Measurements from ENCODE around the gene RDX.

The RDX gene

GRCh38 chr11:110199184-110199981 is 97.0 kb downstream of the RDX start:
- Histone ChIP-seq H2AFZ (ENCODE audit: low read depth, low read length, severe bottlenecking) (no peak overlapping the region), H3K9me3 (ENCODE audit: insufficient read depth, low read length) (no peaks in the 10 kb centered on the region), H3K4me3 (ENCODE audit: insufficient read depth, low read length, poor library complexity, severe bottlenecking) (no peak overlapping the region), H3K27me3 (ENCODE audit: low read length) (no peaks in the 10 kb centered on the region), H3K9ac (ENCODE audit: low read length) (no peak overlapping the region), H3F3A (ENCODE audit: insufficient read depth) (no peaks in the 10 kb centered on the region), H3K4me2 (ENCODE audit: low read depth, low read length, poor library complexity, severe bottlenecking) (no peak overlapping the region), H3K27ac (ENCODE audit: low read depth, low read length) (no peak overlapping the region), H3K79me2 (ENCODE audit: insufficient read depth, low read length) (no peaks in the 10 kb centered on the region), H3K9me2 (replicated peaks; ENCODE audit: insufficient read depth, low read length) (no peaks in the 10 kb centered on the region), H4K20me1 (ENCODE audit: low read depth, low read length) (no peaks in the 10 kb centered on the region), H3K36me3 (ENCODE audit: low read length) (no peaks in the 10 kb centered on the region)
- TF ChIP-seq CTCF (IDR thresholded peaks at IDR 0.05; ENCODE audit: insufficient read depth, low read length, poor library complexity, severe bottlenecking) = no peak
- no peak for TF ChIP-seq EZH2phosphoT487 (conservative IDR thresholded peaks at IDR 0.05; ENCODE audit: low read length)

- Histone ChIP-seq H3K4me2 (ENCODE audit: low read depth, low read length, poor library complexity, severe bottlenecking) (no peak overlapping the region), H2AFZ (ENCODE audit: low read depth, low read length, severe bottlenecking) (no peak overlapping the region), H3K79me2 (ENCODE audit: insufficient read depth, low read length) (no peaks in the 10 kb centered on the region), H3K9ac (ENCODE audit: low read length) (no peak overlapping the region), H4K20me1 (ENCODE audit: low read depth, low read length) (no peaks in the 10 kb centered on the region), H3F3A (ENCODE audit: insufficient read depth) (no peaks in the 10 kb centered on the region), H3K9me2 (replicated peaks; ENCODE audit: insufficient read depth, low read length) (no peaks in the 10 kb centered on the region), H3K36me3 (ENCODE audit: low read length) (no peaks in the 10 kb centered on the region), H3K9me3 (ENCODE audit: insufficient read depth, low read length) (no peaks in the 10 kb centered on the region), H3K4me3 (ENCODE audit: insufficient read depth, low read length, poor library complexity, severe bottlenecking) (no peak overlapping the region), H3K27ac (ENCODE audit: low read depth, low read length) (no peak overlapping the region), H3K27me3 (ENCODE audit: low read length) (no peaks in the 10 kb centered on the region)
- no peak for TF ChIP-seq EZH2phosphoT487 (conservative IDR thresholded peaks at IDR 0.05; ENCODE audit: low read length)
- TF ChIP-seq CTCF (IDR thresholded peaks at IDR 0.05; ENCODE audit: insufficient read depth, low read length, poor library complexity, severe bottlenecking) = no peak
These were observed 98.2 kb downstream of the RDX start for GRCh38 chr11:110198031-110198729.

GRCh38 chr11:110196884-110197420 is 99.5 kb downstream of the RDX start:
- Histone ChIP-seq H3K4me2 (ENCODE audit: low read depth, low read length, poor library complexity, severe bottlenecking) (no peak overlapping the region), H3K9ac (ENCODE audit: low read length) (no peak overlapping the region), H2AFZ (ENCODE audit: low read depth, low read length, severe bottlenecking) (no peak overlapping the region), H3K79me2 (ENCODE audit: insufficient read depth, low read length) (no peaks in the 10 kb centered on the region), H4K20me1 (ENCODE audit: low read depth, low read length) (no peaks in the 10 kb centered on the region), H3K27ac (ENCODE audit: low read depth, low read length) (no peak overlapping the region), H3K9me2 (replicated peaks; ENCODE audit: insufficient read depth, low read length) (no peaks in the 10 kb centered on the region), H3K9me3 (ENCODE audit: insufficient read depth, low read length) (no peaks in the 10 kb centered on the region), H3F3A (ENCODE audit: insufficient read depth) (no peaks in the 10 kb centered on the region), H3K27me3 (ENCODE audit: low read length) (no peaks in the 10 kb centered on the region), H3K36me3 (ENCODE audit: low read length) (no peaks in the 10 kb centered on the region), H3K4me3 (ENCODE audit: insufficient read depth, low read length, poor library complexity, severe bottlenecking) (no peak overlapping the region)
- TF ChIP-seq CTCF (IDR thresholded peaks at IDR 0.05; ENCODE audit: insufficient read depth, low read length, poor library complexity, severe bottlenecking) = no peak
- no peak for TF ChIP-seq EZH2phosphoT487 (conservative IDR thresholded peaks at IDR 0.05; ENCODE audit: low read length)

Measured in SU-DHL-6 (cell line).